Measurements from ENCODE around the gene GDPD4.

GDPD4 gene

DNA sequence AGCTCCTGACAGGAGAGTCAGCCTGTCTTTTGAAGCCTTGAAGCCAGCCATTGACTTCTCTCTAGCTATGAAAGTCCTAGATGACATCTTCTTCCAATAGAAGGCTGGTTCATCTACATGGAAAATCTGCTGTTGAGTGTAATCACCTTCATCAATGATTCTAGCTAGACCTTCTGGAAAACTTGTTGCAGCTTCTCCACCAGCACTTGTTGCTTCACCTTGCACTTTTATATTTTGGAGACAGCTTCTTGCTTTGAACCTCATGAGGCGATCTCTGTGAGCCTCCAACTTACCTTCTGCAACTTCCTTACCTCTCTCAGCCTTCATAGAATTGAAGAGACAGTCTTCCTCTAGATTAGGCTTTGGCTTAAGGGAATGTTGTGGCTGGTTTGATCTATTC, 115.2 kb downstream of the GDPD4 start:
- no peaks in the 10 kb centered on the region for H3K27me3 ChIP-seq (ENCODE audit: insufficient read depth, low read length)
- H3K4me3 ChIP-seq (ENCODE audit: low read length) = no peak overlapping the region
- WGBS = 86% methylated on average over 1 of the region's 1 CpG
- H3K9ac ChIP-seq (ENCODE audit: low read depth, low read length) = no peak overlapping the region
- H3K36me3 ChIP-seq (ENCODE audit: insufficient read depth, low read length) = no peaks in the 10 kb centered on the region
- H3K9me3 ChIP-seq (ENCODE audit: insufficient read depth, low read depth, low read length) = no peaks in the 10 kb centered on the region
- H3K4me1 ChIP-seq (ENCODE audit: insufficient read depth, low read length) = no peaks in the 10 kb centered on the region
- no peak overlapping the region for H3K27ac ChIP-seq (ENCODE audit: low read depth, low read length)

GRCh38 chr11:77184136-77184860, 117.2 kb downstream of the GDPD4 start:
- Histone ChIP-seq H3K27me3 (ENCODE audit: insufficient read depth, low read length) (no peaks in the 10 kb centered on the region), H3K4me3 (ENCODE audit: low read length) (no peak overlapping the region), H3K9me3 (ENCODE audit: insufficient read depth, low read depth, low read length) (no peaks in the 10 kb centered on the region), H3K9ac (ENCODE audit: low read depth, low read length) (no peak overlapping the region), H3K4me1 (ENCODE audit: insufficient read depth, low read length) (no peaks in the 10 kb centered on the region), H3K36me3 (ENCODE audit: insufficient read depth, low read length) (no peaks in the 10 kb centered on the region), H3K27ac (ENCODE audit: low read depth, low read length) (no peak overlapping the region)
- 92% methylated on average over 15 of the region's 15 CpGs for WGBS

GRCh38 chr11:77183431-77183984, 118.0 kb downstream of the GDPD4 start:
- Histone ChIP-seq H3K27ac (ENCODE audit: low read depth, low read length) (no peak overlapping the region), H3K36me3 (ENCODE audit: insufficient read depth, low read length) (no peaks in the 10 kb centered on the region), H3K4me3 (ENCODE audit: low read length) (no peak overlapping the region), H3K27me3 (ENCODE audit: insufficient read depth, low read length) (no peaks in the 10 kb centered on the region), H3K9me3 (ENCODE audit: insufficient read depth, low read depth, low read length) (no peaks in the 10 kb centered on the region), H3K4me1 (ENCODE audit: insufficient read depth, low read length) (no peaks in the 10 kb centered on the region), H3K9ac (ENCODE audit: low read depth, low read length) (no peak overlapping the region)
- WGBS = 89% methylated on average over 4 of the region's 4 CpGs

- H3K27me3 ChIP-seq (ENCODE audit: insufficient read depth, low read length) = no peaks in the 10 kb centered on the region
- no peaks in the 10 kb centered on the region for H3K9me3 ChIP-seq (ENCODE audit: insufficient read depth, low read depth, low read length)
- H3K4me3 ChIP-seq (ENCODE audit: low read length) = no peak overlapping the region
- H3K27ac ChIP-seq (ENCODE audit: low read depth, low read length) = no peak overlapping the region
- H3K9ac ChIP-seq (ENCODE audit: low read depth, low read length) = no peak overlapping the region
- H3K4me1 ChIP-seq (ENCODE audit: insufficient read depth, low read length) = no peaks in the 10 kb centered on the region
- 93% methylated on average over 21 of the region's 21 CpGs for WGBS
- no peaks in the 10 kb centered on the region for H3K36me3 ChIP-seq (ENCODE audit: insufficient read depth, low read length)
Observed at GRCh38 chr11:77182542-77183430, 118.7 kb downstream of the GDPD4 start.

- Histone ChIP-seq H3K27me3 (ENCODE audit: insufficient read depth, low read length) (no peaks in the 10 kb centered on the region), H3K27ac (ENCODE audit: low read depth, low read length) (no peak overlapping the region)
- WGBS = 95% methylated on average over 22 of the region's 22 CpGs
Observed at GRCh38 chr11:77181799-77182541, 119.5 kb downstream of the GDPD4 start.

GRCh38 chr11:77181226-77181625, 120.3 kb downstream of the GDPD4 start:
- 93% methylated on average over 11 of the region's 11 CpGs for WGBS
- Histone ChIP-seq H3K9ac (ENCODE audit: low read depth, low read length) (no peak overlapping the region), H3K36me3 (ENCODE audit: insufficient read depth, low read length) (no peaks in the 10 kb centered on the region), H3K4me3 (ENCODE audit: low read length) (no peak overlapping the region), H3K27ac (ENCODE audit: low read depth, low read length) (no peak overlapping the region), H3K27me3 (ENCODE audit: insufficient read depth, low read length) (no peaks in the 10 kb centered on the region), H3K4me1 (ENCODE audit: insufficient read depth, low read length) (peaks cover 4% of the 10 kb centered on the region), H3K9me3 (ENCODE audit: insufficient read depth, low read depth, low read length) (no peaks in the 10 kb centered on the region)

More at GRCh38 chr11:77181799-77182541, 119.5 kb downstream of the GDPD4 start:
- Histone ChIP-seq H3K9ac (ENCODE audit: low read depth, low read length) (no peak overlapping the region), H3K9me3 (ENCODE audit: insufficient read depth, low read depth, low read length) (no peaks in the 10 kb centered on the region), H3K4me3 (ENCODE audit: low read length) (no peak overlapping the region), H3K4me1 (ENCODE audit: insufficient read depth, low read length) (no peaks in the 10 kb centered on the region), H3K36me3 (ENCODE audit: insufficient read depth, low read length) (no peaks in the 10 kb centered on the region)

DNA sequence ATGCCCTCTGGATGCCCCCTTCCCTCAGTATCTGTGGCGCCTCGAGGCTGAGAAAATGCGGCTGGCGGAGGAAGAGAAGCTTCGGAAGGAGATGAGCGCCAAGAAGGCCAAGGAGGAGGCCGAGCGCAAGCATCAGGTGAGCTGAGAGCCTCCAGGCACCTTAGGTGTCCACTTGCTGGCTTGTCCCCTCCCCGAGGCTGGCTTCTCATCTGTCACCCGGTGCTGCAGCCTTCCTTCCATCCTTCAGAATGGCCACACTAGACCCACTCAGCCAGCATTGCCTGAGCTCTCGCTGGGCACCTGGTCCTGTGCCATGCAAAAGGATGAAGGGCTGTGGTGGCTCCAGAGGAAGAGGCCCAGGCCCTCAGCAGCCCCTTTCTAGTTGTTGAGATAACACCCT, 121.1 kb downstream of the GDPD4 start:
- Histone ChIP-seq H3K4me1 (ENCODE audit: insufficient read depth, low read length) (peaks cover 11% of the 10 kb centered on the region), H3K4me3 (ENCODE audit: low read length) (no peak overlapping the region), H3K27me3 (ENCODE audit: insufficient read depth, low read length) (no peaks in the 10 kb centered on the region), H3K9ac (ENCODE audit: low read depth, low read length) (no peak overlapping the region), H3K27ac (ENCODE audit: low read depth, low read length) (no peak overlapping the region), H3K9me3 (ENCODE audit: insufficient read depth, low read depth, low read length) (no peaks in the 10 kb centered on the region), H3K36me3 (ENCODE audit: insufficient read depth, low read length) (no peaks in the 10 kb centered on the region)
- WGBS = 93% methylated on average over 11 of the region's 11 CpGs

DNA sequence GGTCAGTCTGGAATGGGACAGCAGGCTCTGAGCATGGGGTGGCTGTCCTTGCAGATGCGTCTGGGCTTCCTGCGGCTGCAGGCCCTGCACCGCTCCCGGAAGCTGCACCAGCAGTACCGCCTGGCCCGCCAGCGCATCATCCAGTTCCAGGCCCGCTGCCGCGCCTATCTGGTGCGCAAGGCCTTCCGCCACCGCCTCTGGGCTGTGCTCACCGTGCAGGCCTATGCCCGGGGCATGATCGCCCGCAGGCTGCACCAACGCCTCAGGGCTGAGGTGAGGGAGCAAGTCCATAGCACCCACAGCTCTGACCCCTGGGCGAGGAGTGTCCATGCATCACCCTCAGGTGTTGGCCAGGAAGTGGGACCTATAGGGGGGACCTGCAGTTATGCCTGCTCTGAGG, 121.8 kb downstream of the GDPD4 start:
- H3K9ac ChIP-seq (ENCODE audit: low read depth, low read length) = no peak overlapping the region
- H3K9me3 ChIP-seq (ENCODE audit: insufficient read depth, low read depth, low read length) = no peaks in the 10 kb centered on the region
- H3K27me3 ChIP-seq (ENCODE audit: insufficient read depth, low read length) = no peaks in the 10 kb centered on the region
- H3K27ac ChIP-seq (ENCODE audit: low read depth, low read length) = no peak overlapping the region
- 95% methylated on average over 19 of the region's 19 CpGs for WGBS
- peaks cover 14% of the 10 kb centered on the region for H3K4me1 ChIP-seq (ENCODE audit: insufficient read depth, low read length)
- no peaks in the 10 kb centered on the region for H3K36me3 ChIP-seq (ENCODE audit: insufficient read depth, low read length)
- no peak overlapping the region for H3K4me3 ChIP-seq (ENCODE audit: low read length)

DNA sequence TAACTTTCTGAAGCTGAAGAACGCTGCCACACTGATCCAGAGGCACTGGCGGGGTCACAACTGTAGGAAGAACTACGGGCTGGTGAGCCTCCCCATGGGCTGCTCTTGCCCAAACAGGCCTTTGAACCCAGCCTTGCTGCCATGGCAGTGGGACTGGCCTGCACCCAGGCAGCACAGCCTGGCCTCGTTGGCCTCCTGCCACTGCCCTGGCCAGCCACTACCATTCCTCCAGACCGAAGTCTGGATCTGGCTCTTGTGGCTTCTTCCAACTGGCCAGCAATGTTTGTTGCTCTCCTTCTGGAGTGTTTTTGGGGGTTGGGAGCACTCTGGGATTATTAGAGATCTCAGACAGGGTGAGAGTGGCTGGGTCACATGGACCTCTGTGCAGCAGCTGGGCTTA, 122.4 kb downstream of the GDPD4 start:
- no peak overlapping the region for H3K9ac ChIP-seq (ENCODE audit: low read depth, low read length)
- H3K36me3 ChIP-seq (ENCODE audit: insufficient read depth, low read length) = no peaks in the 10 kb centered on the region
- H3K4me3 ChIP-seq (ENCODE audit: low read length) = no peak overlapping the region
- no peaks in the 10 kb centered on the region for H3K9me3 ChIP-seq (ENCODE audit: insufficient read depth, low read depth, low read length)
- H3K27ac ChIP-seq (ENCODE audit: low read depth, low read length) = no peak overlapping the region
- no peaks in the 10 kb centered on the region for H3K27me3 ChIP-seq (ENCODE audit: insufficient read depth, low read length)
- H3K4me1 ChIP-seq (ENCODE audit: insufficient read depth, low read length) = peaks cover 20% of the 10 kb centered on the region
- 94% methylated on average over 5 of the region's 5 CpGs for WGBS

GRCh38 chr11:77178150-77178549, 123.3 kb downstream of the GDPD4 start:
- Histone ChIP-seq H3K27ac (ENCODE audit: low read depth, low read length) (no peak overlapping the region), H3K27me3 (ENCODE audit: insufficient read depth, low read length) (no peaks in the 10 kb centered on the region), H3K9me3 (ENCODE audit: insufficient read depth, low read depth, low read length) (no peaks in the 10 kb centered on the region), H3K4me3 (ENCODE audit: low read length) (no peak overlapping the region), H3K9ac (ENCODE audit: low read depth, low read length) (no peak overlapping the region), H3K4me1 (ENCODE audit: insufficient read depth, low read length) (peaks cover 24% of the 10 kb centered on the region), H3K36me3 (ENCODE audit: insufficient read depth, low read length) (no peaks in the 10 kb centered on the region)
- WGBS = 87% methylated on average over 4 of the region's 4 CpGs

DNA sequence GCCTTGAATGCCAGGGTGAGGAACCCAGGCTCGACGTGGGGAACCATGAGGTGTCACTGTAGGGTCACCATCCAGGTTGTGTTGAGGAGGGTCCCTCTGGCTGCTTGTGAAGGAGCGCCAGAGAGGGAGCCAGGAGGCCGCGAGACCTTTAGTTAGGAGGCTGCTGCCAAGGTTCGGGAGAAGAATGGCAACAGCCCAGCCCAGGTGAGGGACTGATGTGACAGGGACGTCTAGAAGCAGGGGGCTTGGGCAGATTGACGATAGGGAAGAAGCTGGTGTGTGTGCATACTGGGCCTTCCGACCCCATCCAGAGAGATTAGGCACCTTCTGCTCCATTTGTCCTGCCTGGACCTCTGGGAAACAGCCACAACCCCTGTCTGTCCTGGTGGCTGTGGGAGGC, 124.5 kb downstream of the GDPD4 start:
- Histone ChIP-seq H3K4me3 (ENCODE audit: low read length) (no peak overlapping the region), H3K9ac (ENCODE audit: low read depth, low read length) (no peak overlapping the region), H3K36me3 (ENCODE audit: insufficient read depth, low read length) (no peaks in the 10 kb centered on the region), H3K27me3 (ENCODE audit: insufficient read depth, low read length) (no peaks in the 10 kb centered on the region), H3K27ac (ENCODE audit: low read depth, low read length) (no peak overlapping the region), H3K9me3 (ENCODE audit: insufficient read depth, low read depth, low read length) (no peaks in the 10 kb centered on the region), H3K4me1 (ENCODE audit: insufficient read depth, low read length) (peaks cover 29% of the 10 kb centered on the region)
- 92% methylated on average over 9 of the region's 9 CpGs for WGBS
